ENCODE data around the gene FMNL2.

Gene FMNL2

GRCh38 chr2:152602750-152603149 is 267.8 kb downstream of the FMNL2 start:
- Mint-ChIP-seq H3K36me3 (ENCODE audit: low read depth) (no peaks in the 10 kb centered on the region), H3K4me1 (ENCODE audit: low read depth) (peaks cover 5% of the 10 kb centered on the region), H3K9me3 (no peaks in the 10 kb centered on the region), H3K27ac (no peak overlapping the region), H3K27me3 (ENCODE audit: low read depth) (no peaks in the 10 kb centered on the region), H3K4me3 (no peak overlapping the region)
- no peak for DNase-seq (ENCODE audit: low spot score)

GRCh38 chr2:152603166-152603565 is 268.2 kb downstream of the FMNL2 start:
- Mint-ChIP-seq H3K36me3 (ENCODE audit: low read depth) (no peaks in the 10 kb centered on the region), H3K27ac (no peak overlapping the region), H3K9me3 (no peaks in the 10 kb centered on the region), H3K4me3 (no peak overlapping the region), H3K4me1 (ENCODE audit: low read depth) (peaks cover 5% of the 10 kb centered on the region), H3K27me3 (ENCODE audit: low read depth) (no peaks in the 10 kb centered on the region)
- no peak for DNase-seq (ENCODE audit: low spot score)

- DNase-seq (ENCODE audit: low spot score), result no peak
- no peak overlapping the region for H3K4me3 Mint-ChIP-seq
- peaks cover 3% of the 10 kb centered on the region for H3K27me3 Mint-ChIP-seq (ENCODE audit: low read depth)
- no peaks in the 10 kb centered on the region for H3K36me3 Mint-ChIP-seq (ENCODE audit: low read depth)
- no peaks in the 10 kb centered on the region for H3K9me3 Mint-ChIP-seq
- no peak overlapping the region for H3K27ac Mint-ChIP-seq
- H3K4me1 Mint-ChIP-seq (ENCODE audit: low read depth), result peaks cover 5% of the 10 kb centered on the region
These were observed 271.1 kb downstream of the FMNL2 start for GRCh38 chr2:152606081-152606480.

GRCh38 chr2:152606941-152607340 is 272.0 kb downstream of the FMNL2 start:
- H3K27ac Mint-ChIP-seq, result no peak overlapping the region
- H3K4me1 Mint-ChIP-seq (ENCODE audit: low read depth), result peaks cover 10% of the 10 kb centered on the region
- no peaks in the 10 kb centered on the region for H3K9me3 Mint-ChIP-seq
- DNase-seq (ENCODE audit: low spot score), result no peak
- H3K4me3 Mint-ChIP-seq, result no peak overlapping the region
- H3K36me3 Mint-ChIP-seq (ENCODE audit: low read depth), result no peaks in the 10 kb centered on the region
- H3K27me3 Mint-ChIP-seq (ENCODE audit: low read depth), result peaks cover 3% of the 10 kb centered on the region

GRCh38 chr2:152607793-152608300 is 272.9 kb downstream of the FMNL2 start:
- DNase-seq (ENCODE audit: low spot score), result no peak
- H3K4me1 Mint-ChIP-seq (ENCODE audit: low read depth), result peaks cover 15% of the 10 kb centered on the region
- H3K4me3 Mint-ChIP-seq, result no peak overlapping the region
- H3K36me3 Mint-ChIP-seq (ENCODE audit: low read depth), result no peaks in the 10 kb centered on the region
- H3K27me3 Mint-ChIP-seq (ENCODE audit: low read depth), result peaks cover 3% of the 10 kb centered on the region
- H3K9me3 Mint-ChIP-seq, result no peaks in the 10 kb centered on the region
- no peak overlapping the region for H3K27ac Mint-ChIP-seq

GRCh38 chr2:152609154-152609553 is 274.2 kb downstream of the FMNL2 start:
- H3K4me1 Mint-ChIP-seq (ENCODE audit: low read depth), result peaks cover 16% of the 10 kb centered on the region
- no peaks in the 10 kb centered on the region for H3K36me3 Mint-ChIP-seq (ENCODE audit: low read depth)
- no peak overlapping the region for H3K4me3 Mint-ChIP-seq
- no peak for DNase-seq (ENCODE audit: low spot score)
- H3K27ac Mint-ChIP-seq, result no peak overlapping the region
- no peaks in the 10 kb centered on the region for H3K9me3 Mint-ChIP-seq
- peaks cover 3% of the 10 kb centered on the region for H3K27me3 Mint-ChIP-seq (ENCODE audit: low read depth)

- Mint-ChIP-seq H3K4me3 (no peak overlapping the region), H3K4me1 (ENCODE audit: low read depth) (peaks cover 16% of the 10 kb centered on the region)
These were observed 274.7 kb downstream of the FMNL2 start for GRCh38 chr2:152609699-152610098.

GRCh38 chr2:152611458-152612231 is 276.7 kb downstream of the FMNL2 start:
- H3K27me3 Mint-ChIP-seq (ENCODE audit: low read depth), result peaks cover 3% of the 10 kb centered on the region
- peak overlapping the region; percentile 53 for H3K4me3 Mint-ChIP-seq
- peaks cover 16% of the 10 kb centered on the region for H3K4me1 Mint-ChIP-seq (ENCODE audit: low read depth)
- no peak for DNase-seq (ENCODE audit: low spot score)
- H3K36me3 Mint-ChIP-seq (ENCODE audit: low read depth), result no peaks in the 10 kb centered on the region
- no peaks in the 10 kb centered on the region for H3K9me3 Mint-ChIP-seq
- peak overlapping the region; percentile 47 for H3K27ac Mint-ChIP-seq

More at GRCh38 chr2:152609699-152610098, 274.7 kb downstream of the FMNL2 start:
- no peaks in the 10 kb centered on the region for H3K9me3 Mint-ChIP-seq
- H3K27me3 Mint-ChIP-seq (ENCODE audit: low read depth), result peaks cover 3% of the 10 kb centered on the region
- DNase-seq (ENCODE audit: low spot score), result no peak
- no peak overlapping the region for H3K27ac Mint-ChIP-seq
- H3K36me3 Mint-ChIP-seq (ENCODE audit: low read depth), result no peaks in the 10 kb centered on the region

GRCh38 chr2:152613235-152613634 is 278.3 kb downstream of the FMNL2 start:
- Mint-ChIP-seq H3K27me3 (ENCODE audit: low read depth) (peaks cover 3% of the 10 kb centered on the region), H3K9me3 (no peaks in the 10 kb centered on the region), H3K4me3 (no peak overlapping the region), H3K4me1 (ENCODE audit: low read depth) (peaks cover 16% of the 10 kb centered on the region), H3K36me3 (ENCODE audit: low read depth) (no peaks in the 10 kb centered on the region), H3K27ac (no peak overlapping the region)
- DNase-seq (ENCODE audit: low spot score), result no peak

GRCh38 chr2:152615177-152615576 is 280.2 kb downstream of the FMNL2 start:
- Mint-ChIP-seq H3K27me3 (ENCODE audit: low read depth) (no peaks in the 10 kb centered on the region), H3K4me1 (ENCODE audit: low read depth) (peaks cover 16% of the 10 kb centered on the region), H3K27ac (no peak overlapping the region), H3K4me3 (no peak overlapping the region), H3K36me3 (ENCODE audit: low read depth) (no peaks in the 10 kb centered on the region), H3K9me3 (no peaks in the 10 kb centered on the region)
- no peak for DNase-seq (ENCODE audit: low spot score)

GRCh38 chr2:152617456-152618192 is 282.6 kb downstream of the FMNL2 start:
- Mint-ChIP-seq H3K36me3 (ENCODE audit: low read depth) (no peaks in the 10 kb centered on the region), H3K4me1 (ENCODE audit: low read depth) (peaks cover 7% of the 10 kb centered on the region), H3K9me3 (no peaks in the 10 kb centered on the region), H3K4me3 (no peak overlapping the region), H3K27me3 (ENCODE audit: low read depth) (no peaks in the 10 kb centered on the region), H3K27ac (no peak overlapping the region)
- DNase-seq (ENCODE audit: low spot score), result no peak

- H3K27me3 Mint-ChIP-seq (ENCODE audit: low read depth), result no peaks in the 10 kb centered on the region
- no peaks in the 10 kb centered on the region for H3K36me3 Mint-ChIP-seq (ENCODE audit: low read depth)
- H3K4me1 Mint-ChIP-seq (ENCODE audit: low read depth), result peaks cover 1% of the 10 kb centered on the region
- H3K27ac Mint-ChIP-seq, result no peak overlapping the region
- DNase-seq (ENCODE audit: low spot score), result no peak
- no peaks in the 10 kb centered on the region for H3K9me3 Mint-ChIP-seq
- H3K4me3 Mint-ChIP-seq, result no peak overlapping the region
These were observed 283.2 kb downstream of the FMNL2 start for GRCh38 chr2:152618193-152618564.

GRCh38 chr2:152620208-152620607 is 285.2 kb downstream of the FMNL2 start:
- H3K27me3 Mint-ChIP-seq (ENCODE audit: low read depth), result no peaks in the 10 kb centered on the region
- no peaks in the 10 kb centered on the region for H3K4me1 Mint-ChIP-seq (ENCODE audit: low read depth)
- no peak overlapping the region for H3K27ac Mint-ChIP-seq
- no peaks in the 10 kb centered on the region for H3K9me3 Mint-ChIP-seq
- no peak for DNase-seq (ENCODE audit: low spot score)
- H3K36me3 Mint-ChIP-seq (ENCODE audit: low read depth), result no peaks in the 10 kb centered on the region
- no peak overlapping the region for H3K4me3 Mint-ChIP-seq

GRCh38 chr2:152620985-152621384 is 286.0 kb downstream of the FMNL2 start:
- H3K4me3 Mint-ChIP-seq, result no peak overlapping the region
- no peak overlapping the region for H3K27ac Mint-ChIP-seq
- H3K4me1 Mint-ChIP-seq (ENCODE audit: low read depth), result no peaks in the 10 kb centered on the region
- DNase-seq (ENCODE audit: low spot score), result no peak
- no peaks in the 10 kb centered on the region for H3K9me3 Mint-ChIP-seq
- no peaks in the 10 kb centered on the region for H3K36me3 Mint-ChIP-seq (ENCODE audit: low read depth)
- H3K27me3 Mint-ChIP-seq (ENCODE audit: low read depth), result peaks cover 4% of the 10 kb centered on the region

All from T-helper 2 cell treated with Interferon-gamma antibody and Interleukin-4, amounts not matched to agents 5 μg/mL and 100 μg/mL, for 36 hours (primary cell).